Heart left ventricle (tissue), 13 donors: ENCODE measurements around the gene NIM1K.

Experiments used
- POLR2A ChIP-seq, 2 donors: fragments of 450-650 bp; IDR thresholded peaks; one replicate each; pipeline ENCODE4 v1.6.1; 2017; ENCODE audit warnings: antibody characterized with exemption in 2 of 2, mild to moderate bottlenecking in 2 of 2, moderate library complexity in 2 of 2
- TF ChIP-seq, protein P1 (sequence below), 12 donors: fragments of 200-600 bp; sonication (generic) in 4 of 12; IDR thresholded peaks; one replicate each; pipeline versions ENCODE4 v1.5.0 to v1.8.0; 2018 to 2022; ENCODE audit warnings: antibody characterized with exemption in 12 of 12, mild to moderate bottlenecking in 5 of 12
- donor health status: ischemic (EF 13 %, LVEDD 7.1; RV severe dilation, severe dysfunction).
- donor health status: DM: no; HTN: yes; CAD: no.
- donor health status: DM: no; HTN: no; CAD: no.
- donor health status: ischemic (EF 25% LVEDD 6.9; RV normal size, moderate dysfunction).
- donor health status: ischemic (EF 25% LVEDD 5.7; RV mildly dilated, moderate dysfunction).
- donor health status: ischemic (EF 35%, LVEDD 5.7; RV mildly dilated, moderate dysfunction).
- donor health status: nonischemic (EF 11% LVEDD 7.7; RV severe dilation, severe dysfunction).
- donor health status: DM: yes; HTN: yes; CAD: no.
- donor health status: PGD.
- donor health status: ischemic (EF 29% LVEDD 5.4; RV normal size, mild dysfunction).
- donor health status: nonischemic (EF 23%, LVEDD 6.1; RV moderate dilation, normal function).

DNA sequence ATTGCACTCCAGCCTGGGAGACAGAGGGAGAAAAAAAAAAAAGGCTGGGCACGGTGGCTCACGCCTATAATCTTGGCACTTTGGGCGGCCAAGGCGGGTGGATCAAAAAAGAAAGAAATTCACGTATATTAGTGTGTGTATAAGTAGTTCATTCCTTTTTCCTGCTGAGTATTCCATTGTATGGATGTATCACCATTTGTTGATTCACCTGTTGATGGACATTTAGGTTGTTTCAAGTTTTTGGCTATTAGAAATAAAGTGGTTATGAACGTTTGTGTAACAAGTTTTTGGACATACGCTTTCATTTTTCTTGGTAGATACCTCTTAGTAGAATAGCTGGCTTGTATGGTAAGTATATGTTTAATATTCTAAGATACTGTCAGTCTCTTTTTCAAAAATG, 42.8 kb upstream of the NIM1K start:
- TF ChIP-seq, protein P1, sequence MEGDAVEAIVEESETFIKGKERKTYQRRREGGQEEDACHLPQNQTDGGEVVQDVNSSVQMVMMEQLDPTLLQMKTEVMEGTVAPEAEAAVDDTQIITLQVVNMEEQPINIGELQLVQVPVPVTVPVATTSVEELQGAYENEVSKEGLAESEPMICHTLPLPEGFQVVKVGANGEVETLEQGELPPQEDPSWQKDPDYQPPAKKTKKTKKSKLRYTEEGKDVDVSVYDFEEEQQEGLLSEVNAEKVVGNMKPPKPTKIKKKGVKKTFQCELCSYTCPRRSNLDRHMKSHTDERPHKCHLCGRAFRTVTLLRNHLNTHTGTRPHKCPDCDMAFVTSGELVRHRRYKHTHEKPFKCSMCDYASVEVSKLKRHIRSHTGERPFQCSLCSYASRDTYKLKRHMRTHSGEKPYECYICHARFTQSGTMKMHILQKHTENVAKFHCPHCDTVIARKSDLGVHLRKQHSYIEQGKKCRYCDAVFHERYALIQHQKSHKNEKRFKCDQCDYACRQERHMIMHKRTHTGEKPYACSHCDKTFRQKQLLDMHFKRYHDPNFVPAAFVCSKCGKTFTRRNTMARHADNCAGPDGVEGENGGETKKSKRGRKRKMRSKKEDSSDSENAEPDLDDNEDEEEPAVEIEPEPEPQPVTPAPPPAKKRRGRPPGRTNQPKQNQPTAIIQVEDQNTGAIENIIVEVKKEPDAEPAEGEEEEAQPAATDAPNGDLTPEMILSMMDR (IDR thresholded peaks at IDR 0.05) = no peak
- no peak for TF ChIP-seq POLR2A (IDR thresholded peaks at IDR 0.05)
